Mucosa of descending colon (tissue), 3 donors: Measurements from ENCODE around the gene SVOP. TPM values are rescaled to one million over a fixed set of nuclear protein-coding genes. Genes with fewer than 3 reads are reported as not detected.

Experiments
- ATAC-seq: fragments of 200-7000 bp; cut with Tn5 transposase; one replicate; pipeline ENCODE4 v1.9.1; 2020; ENCODE audit warnings: mild to moderate bottlenecking, moderate library complexity
- DNase-seq, 3 donors: peaks; one replicate each; pipeline ENCODE4 v3.0.0-alpha.2; 2020
- H3K36me3 ChIP-seq: fragments of 200-600 bp; one replicate; pipeline ENCODE4 v1.8.0; 2021; ENCODE audit warnings: low read depth, mild to moderate bottlenecking
- H3K4me1 ChIP-seq: fragments of 200-600 bp; one replicate; pipeline ENCODE4 v1.8.0; 2021; ENCODE audit warnings: low read depth, mild to moderate bottlenecking
- H3K4me3 ChIP-seq: fragments of 200-600 bp; one replicate; pipeline ENCODE4 v1.8.0; 2021; ENCODE audit warnings: mild to moderate bottlenecking
- H3K9me3 ChIP-seq: fragments of 200-600 bp; one replicate; pipeline ENCODE4 v1.8.0; 2021; ENCODE audit warnings: mild to moderate bottlenecking
- intact Hi-C, 2 donors: fragments of 100-400 bp; cut with DNase I in 1 of 2; cut with micrococcal nuclease in 1 of 2; formaldehyde crosslinking; loops; one replicate each; pipeline versions ENCODE4 v1.11.0 to v1.11.1; 2022; cut with DNase I, micrococcal nuclease
- total RNA-seq, 3 donors: library from RNA; stranded (reverse); fragmentation: NEBNext Ultra II Directional in 2 of 3; extraction: Animal tissue kit (Norgen Biotek cat#: 25700) in 2 of 3; gene quantifications; one replicate each; pipeline versions ENCODE4 v1.2.1 to v1.2.4, GENCODE V29; 2021 to 2023
- TF ChIP-seq, protein P1 (sequence below): fragments of 200-600 bp; IDR thresholded peaks from one replicate; pipeline ENCODE4 v1.8.0; 2022; ENCODE audit warnings: antibody characterized with exemption, mild to moderate bottlenecking
- donor health status: DM: no; HTN: no; CAD: no; lungs with moderate emphysema.
- donor health status: DM: no; HTN: no; CAD: no.
- donor health status: DM: no; HTN: yes; CAD: no.

Gene SVOP
- total RNA-seq, 3 donors from 2014 or later, result 0.26 to 1.7 (median 0.31) TPM

DNA sequence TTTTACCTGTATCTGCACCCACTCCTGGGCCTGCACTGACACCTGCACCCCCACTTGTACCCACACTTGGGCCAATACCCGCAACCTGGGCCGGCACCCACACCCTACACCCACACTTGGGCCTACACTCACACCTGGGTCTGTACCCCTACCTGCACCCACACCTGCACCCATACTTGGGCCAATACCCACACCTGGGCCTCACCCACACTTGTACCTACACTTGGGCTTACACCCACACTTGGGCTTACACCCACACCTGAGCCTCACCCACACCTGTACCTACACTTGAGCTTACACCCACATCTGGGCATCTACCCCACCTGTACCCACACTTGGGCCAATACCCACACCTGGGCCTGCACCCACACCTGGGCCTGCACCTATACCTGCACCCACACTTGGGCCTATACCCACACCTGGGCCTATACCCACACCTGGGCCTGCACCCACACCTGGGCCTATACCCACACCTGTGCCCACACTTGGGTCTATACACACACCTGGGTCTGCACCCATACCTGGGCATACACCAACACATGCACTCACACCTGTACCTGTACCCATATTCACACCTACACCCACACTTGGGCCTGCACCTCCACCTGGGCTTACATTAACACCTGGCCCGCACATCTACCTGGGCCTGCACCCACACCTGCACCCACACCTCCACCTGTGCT lies 101.8 kb downstream of the SVOP start:
- Histone ChIP-seq H3K9me3 (no peaks in the 10 kb centered on the region), H3K4me3 (no peak overlapping the region), H3K4me1 (no peaks in the 10 kb centered on the region), H3K36me3 (no peaks in the 10 kb centered on the region)
- TF ChIP-seq, protein P1, sequence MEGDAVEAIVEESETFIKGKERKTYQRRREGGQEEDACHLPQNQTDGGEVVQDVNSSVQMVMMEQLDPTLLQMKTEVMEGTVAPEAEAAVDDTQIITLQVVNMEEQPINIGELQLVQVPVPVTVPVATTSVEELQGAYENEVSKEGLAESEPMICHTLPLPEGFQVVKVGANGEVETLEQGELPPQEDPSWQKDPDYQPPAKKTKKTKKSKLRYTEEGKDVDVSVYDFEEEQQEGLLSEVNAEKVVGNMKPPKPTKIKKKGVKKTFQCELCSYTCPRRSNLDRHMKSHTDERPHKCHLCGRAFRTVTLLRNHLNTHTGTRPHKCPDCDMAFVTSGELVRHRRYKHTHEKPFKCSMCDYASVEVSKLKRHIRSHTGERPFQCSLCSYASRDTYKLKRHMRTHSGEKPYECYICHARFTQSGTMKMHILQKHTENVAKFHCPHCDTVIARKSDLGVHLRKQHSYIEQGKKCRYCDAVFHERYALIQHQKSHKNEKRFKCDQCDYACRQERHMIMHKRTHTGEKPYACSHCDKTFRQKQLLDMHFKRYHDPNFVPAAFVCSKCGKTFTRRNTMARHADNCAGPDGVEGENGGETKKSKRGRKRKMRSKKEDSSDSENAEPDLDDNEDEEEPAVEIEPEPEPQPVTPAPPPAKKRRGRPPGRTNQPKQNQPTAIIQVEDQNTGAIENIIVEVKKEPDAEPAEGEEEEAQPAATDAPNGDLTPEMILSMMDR, result no peak
- DNase-seq, result no peak
- intact Hi-C loops, result no loop called here
- no peak for ATAC-seq

DNA sequence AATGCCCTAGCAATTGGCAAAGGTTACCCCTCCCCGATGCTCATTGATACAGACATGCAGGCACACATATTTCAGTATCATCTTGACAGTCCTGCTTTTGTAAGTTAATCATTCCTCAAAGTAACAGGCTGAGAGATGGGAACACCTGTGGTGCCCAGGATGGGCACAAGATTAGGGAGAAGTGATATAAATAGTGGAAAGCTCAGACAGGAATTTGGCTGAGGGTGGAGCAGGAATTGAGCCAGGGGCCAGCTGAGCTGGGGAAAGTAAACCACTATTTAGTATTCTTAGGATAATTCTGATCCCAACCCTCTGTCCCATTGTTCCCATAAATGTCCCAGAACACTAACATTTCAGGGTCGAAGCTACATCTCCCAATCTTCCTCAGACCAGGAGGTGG lies 102.7 kb downstream of the SVOP start:
- intact Hi-C loops, result no loop called here
- H3K36me3 ChIP-seq, result no peaks in the 10 kb centered on the region
- DNase-seq (no peak), ATAC-seq (no peak)
- H3K9me3 ChIP-seq, result no peaks in the 10 kb centered on the region
- TF ChIP-seq, protein P1, result no peak
- H3K4me1 ChIP-seq, result no peaks in the 10 kb centered on the region
- no peak overlapping the region for H3K4me3 ChIP-seq

DNA sequence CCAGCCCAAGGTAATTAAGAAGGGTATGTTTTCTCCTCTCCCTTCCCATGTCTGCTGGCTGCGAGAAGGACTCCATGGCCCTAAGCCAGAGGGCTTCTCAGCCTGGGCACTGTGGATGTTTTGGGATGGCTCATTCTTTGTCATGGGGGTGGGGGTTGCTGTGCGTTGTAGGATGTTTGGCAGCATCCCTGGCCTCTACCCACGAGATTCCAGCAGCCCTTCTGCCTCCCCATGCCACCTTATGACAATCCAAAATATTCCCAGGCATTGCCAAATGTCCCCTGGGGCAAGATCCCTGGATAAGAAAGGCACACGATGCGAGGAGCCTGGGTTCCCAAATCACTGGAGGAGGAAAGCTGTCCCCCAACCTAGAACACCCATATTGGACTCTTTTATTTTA lies 104.5 kb downstream of the SVOP start:
- Histone ChIP-seq H3K36me3 (no peaks in the 10 kb centered on the region), H3K4me3 (no peak overlapping the region), H3K4me1 (no peaks in the 10 kb centered on the region), H3K9me3 (no peaks in the 10 kb centered on the region)
- TF ChIP-seq, protein P1, result no peak
- intact Hi-C loops, result no loop called here
- DNase-seq (no peak), ATAC-seq (no peak)

DNA sequence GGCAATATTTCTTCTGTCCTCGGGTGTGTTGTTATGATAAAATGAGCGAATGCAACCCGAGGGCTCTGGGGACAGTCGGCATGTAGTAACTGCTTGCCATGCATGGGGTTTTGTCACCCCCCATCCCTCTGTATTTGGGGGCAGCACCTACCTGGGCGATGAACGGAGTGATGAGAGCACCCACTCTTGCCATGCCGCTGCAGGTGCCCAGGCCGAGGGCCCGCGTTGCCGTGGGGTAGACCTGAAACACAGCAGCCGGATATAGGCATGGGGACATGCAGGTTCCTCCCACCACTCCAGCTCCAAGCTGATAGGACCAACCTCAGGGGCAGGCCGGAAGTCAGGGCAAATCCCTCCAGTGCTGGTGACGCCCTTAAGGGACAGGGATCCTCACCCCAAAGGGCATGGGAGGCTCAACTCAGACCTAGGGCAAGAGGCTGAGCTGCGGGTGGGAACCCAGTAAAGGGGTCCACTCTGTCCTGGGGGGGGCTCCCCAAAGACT lies 105.2 kb downstream of the SVOP start:
- Histone ChIP-seq H3K9me3 (no peaks in the 10 kb centered on the region), H3K4me1 (no peaks in the 10 kb centered on the region), H3K4me3 (no peak overlapping the region), H3K36me3 (no peaks in the 10 kb centered on the region)
- intact Hi-C loops, result no loop called here
- ATAC-seq (no peak), DNase-seq (no peak)
- TF ChIP-seq, protein P1, result no peak

DNA sequence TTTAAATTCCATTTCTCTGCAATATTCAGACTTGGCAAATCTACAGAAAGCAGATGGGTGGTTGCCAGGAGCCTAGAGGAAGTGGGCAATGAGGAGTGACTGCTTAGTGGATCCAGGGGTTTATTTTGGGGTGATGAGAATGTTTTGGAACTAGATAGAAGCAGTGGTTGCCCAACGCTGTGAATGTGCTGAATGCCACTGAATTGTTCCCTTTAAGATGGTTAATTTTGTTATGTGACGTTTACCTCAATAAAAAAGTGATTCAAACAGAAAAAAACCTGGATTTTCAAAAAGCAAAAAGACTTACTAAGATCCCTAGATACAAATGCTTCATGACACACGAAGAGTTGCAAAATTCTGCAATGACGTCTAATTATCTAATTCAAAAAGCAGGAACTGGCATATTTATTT lies 106.7 kb downstream of the SVOP start:
- ATAC-seq, result no peak
- DNase-seq, result no peak
- Histone ChIP-seq H3K36me3 (no peaks in the 10 kb centered on the region), H3K9me3 (no peaks in the 10 kb centered on the region), H3K4me1 (no peaks in the 10 kb centered on the region), H3K4me3 (no peak overlapping the region)
- TF ChIP-seq, protein P1, result no peak
- intact Hi-C loops, result no loop called here

DNA sequence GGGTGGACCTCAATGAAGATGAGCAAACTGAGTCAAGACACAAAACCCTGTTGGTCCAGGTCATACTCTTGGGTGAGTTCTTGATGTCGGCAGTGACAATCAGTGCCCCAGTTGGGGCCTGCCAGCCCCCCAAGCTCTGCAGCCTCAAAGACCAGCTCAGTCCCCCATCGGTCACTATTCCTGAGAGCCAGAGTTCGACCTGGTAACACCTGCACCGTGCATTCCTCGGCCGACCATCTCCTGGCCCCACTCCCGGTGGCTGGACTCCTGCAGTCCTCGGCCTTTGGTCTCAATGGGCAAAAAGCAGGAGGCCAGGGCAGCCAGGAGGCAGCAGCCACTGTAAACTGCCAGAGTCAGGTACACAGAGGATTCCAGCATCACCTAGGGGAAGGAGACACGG lies 108.5 kb downstream of the SVOP start:
- ATAC-seq (no peak), DNase-seq (no peak)
- Histone ChIP-seq H3K36me3 (no peaks in the 10 kb centered on the region), H3K4me1 (no peaks in the 10 kb centered on the region), H3K9me3 (no peaks in the 10 kb centered on the region), H3K4me3 (no peak overlapping the region)
- intact Hi-C loops, result no loop called here
- TF ChIP-seq, protein P1, result no peak
